ENCODE measurements around the gene BASP1.
"Not testable (repeated sequence)": the region's sequence is repeated elsewhere in the genome, so short reads cannot be mapped to it uniquely, and the experiment has no call there.

BASP1 gene

GRCh38 chr5:17258431-17258830, 41.0 kb downstream of the BASP1 start:
- H3K4me3 ChIP-seq (ENCODE audit: low read depth, low read length), result no peak overlapping the region
- no peak for TF ChIP-seq CTCF (conservative IDR thresholded peaks at IDR 0.05; ENCODE audit: low read depth, low read length)
- DNase-seq (ENCODE audit: low read depth), result peak; percentile 26

DNA sequence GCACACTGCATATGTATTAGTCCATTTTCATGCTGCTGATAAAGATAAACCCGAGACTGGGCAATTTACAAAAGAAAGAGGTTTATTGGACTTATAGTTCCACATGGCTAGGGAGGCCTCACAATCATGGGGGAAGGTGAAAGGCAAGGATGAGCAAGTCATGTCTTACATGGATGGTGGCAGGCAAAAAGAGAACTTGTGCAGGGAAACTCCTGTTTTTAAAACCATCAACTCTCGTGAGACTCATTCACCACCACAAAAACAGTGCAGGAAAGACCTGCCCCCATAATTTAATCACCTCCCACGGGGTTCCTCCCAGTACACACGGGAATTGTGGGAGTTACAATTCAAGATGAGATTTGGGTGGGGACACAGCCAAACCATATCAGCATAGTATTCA, 41.6 kb downstream of the BASP1 start:
- H3K4me3 ChIP-seq (ENCODE audit: low read depth, low read length); DNase-seq (ENCODE audit: low read depth): not testable (repeated sequence)

- no peak for DNase-seq (ENCODE audit: low read depth)
- no peak overlapping the region for H3K4me3 ChIP-seq (ENCODE audit: low read depth, low read length)
- TF ChIP-seq CTCF (conservative IDR thresholded peaks at IDR 0.05; ENCODE audit: low read depth, low read length), result no peak
Measured at GRCh38 chr5:17259630-17260257, 42.3 kb downstream of the BASP1 start.

- H3K4me3 ChIP-seq (ENCODE audit: low read depth, low read length), result no peak overlapping the region
- no peak for TF ChIP-seq CTCF (conservative IDR thresholded peaks at IDR 0.05; ENCODE audit: low read depth, low read length)
- no peak for DNase-seq (ENCODE audit: low read depth)
Measured at GRCh38 chr5:17260549-17260948, 43.1 kb downstream of the BASP1 start.

DNA sequence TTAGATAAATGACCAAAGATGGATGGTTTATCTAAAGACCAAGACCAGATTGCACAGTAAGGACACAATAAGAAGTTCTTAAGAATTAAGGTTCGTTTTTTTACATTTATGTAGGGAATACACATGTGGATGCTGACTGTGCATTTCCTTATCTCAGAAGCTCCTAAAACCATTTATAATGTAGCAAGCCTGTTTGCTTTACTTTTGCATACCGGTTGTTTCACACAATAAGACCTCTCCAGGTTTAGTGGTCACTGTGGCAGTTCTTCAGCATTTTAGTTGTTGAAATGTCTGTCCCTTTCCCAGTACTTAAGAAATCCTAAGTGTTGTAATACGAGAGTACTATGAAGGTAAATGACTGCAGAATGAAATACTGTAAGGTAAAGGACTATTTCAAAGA, 43.6 kb downstream of the BASP1 start:
- no peak overlapping the region for H3K4me3 ChIP-seq (ENCODE audit: low read depth, low read length)
- peak; percentile 33 for DNase-seq (ENCODE audit: low read depth)
- TF ChIP-seq CTCF (conservative IDR thresholded peaks at IDR 0.05; ENCODE audit: low read depth, low read length), result no peak

GRCh38 chr5:17265041-17265440, 47.6 kb downstream of the BASP1 start:
- no peak for TF ChIP-seq CTCF (conservative IDR thresholded peaks at IDR 0.05; ENCODE audit: low read depth, low read length)
- no peak overlapping the region for H3K4me3 ChIP-seq (ENCODE audit: low read depth, low read length)
- DNase-seq (ENCODE audit: low read depth), result no peak

DNA sequence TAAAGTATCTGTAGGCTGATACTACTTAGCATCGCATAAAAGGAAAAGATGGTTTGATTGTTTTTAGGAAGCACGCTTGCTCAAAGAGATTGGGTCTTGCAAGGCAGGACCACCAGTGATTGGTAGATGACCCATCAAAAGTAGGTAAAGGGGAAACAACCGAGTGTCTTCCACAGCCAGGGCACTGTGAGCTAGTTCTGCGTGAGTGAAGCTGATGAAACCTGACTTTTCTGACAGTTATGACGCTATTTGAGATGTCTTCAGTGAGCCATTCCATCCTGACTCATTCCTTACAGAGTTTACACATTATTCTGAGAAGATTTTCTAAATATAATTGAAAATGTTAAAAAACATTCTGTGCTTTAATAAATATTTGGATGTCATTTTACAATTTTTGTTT, 49.7 kb downstream of the BASP1 start:
- TF ChIP-seq CTCF (conservative IDR thresholded peaks at IDR 0.05; ENCODE audit: low read depth, low read length), result no peak
- H3K4me3 ChIP-seq (ENCODE audit: low read depth, low read length), result no peak overlapping the region
- DNase-seq (ENCODE audit: low read depth), result peak; percentile 30

All from choroid plexus epithelial cell (primary cell).